Chondrocyte (in vitro differentiated cells): ENCODE measurements around the gene LAG3. TPM values are rescaled to one million over a fixed set of nuclear protein-coding genes. Genes with fewer than 3 reads are reported as not detected.

Experiments used
- DNase-seq: peaks from one replicate; pipeline ENCODE4 v3.0.0; 2021; ENCODE audit warnings: mixed read lengths, low spot score
- H3K27ac Mint-ChIP-seq: one replicate; pipeline ENCODE4 v1.8.0; 2021; ENCODE audit warnings: mild to moderate bottlenecking, moderate library complexity, mixed read lengths; ENCODE audit not compliant: unreplicated experiment
- H3K27me3 Mint-ChIP-seq: 2 replicates; pipeline ENCODE4 v1.8.0; 2021; ENCODE audit warnings: low read depth, mixed read lengths
- H3K36me3 Mint-ChIP-seq: 2 replicates; pipeline ENCODE4 v1.8.0; 2021; ENCODE audit warnings: low read depth, mixed read lengths
- H3K4me1 Mint-ChIP-seq: 2 replicates; pipeline ENCODE4 v1.8.0; 2021; ENCODE audit warnings: low read depth, mild to moderate bottlenecking, mixed read lengths
- H3K4me3 Mint-ChIP-seq: one replicate; pipeline ENCODE4 v1.8.0; 2021; ENCODE audit warnings: mild to moderate bottlenecking, moderate library complexity, mixed read lengths; ENCODE audit not compliant: unreplicated experiment
- H3K9me3 Mint-ChIP-seq: 2 replicates; pipeline ENCODE4 v1.8.0; 2021; ENCODE audit warnings: low read depth, mixed read lengths
- CTCF ChIP-seq: fragments of 200-600 bp; sonication (generic); IDR thresholded peaks from 2 replicates; pipeline ENCODE4 v1.5.0; 2021; ENCODE audit warnings: antibody characterized with exemption, mild to moderate bottlenecking, moderate library complexity
- total RNA-seq: library from RNA; stranded (reverse); gene quantifications from 3 replicates; pipeline ENCODE4 v1.2.1, GENCODE V29; 2021

The LAG3 gene
- total RNA-seq, 1 donor from 2014 or later, result 1.0 TPM

GRCh38 chr12:6778574-6779550 lies 6.5 kb downstream of the LAG3 start:
- DNase-seq, result no peak
- TF ChIP-seq CTCF, result peak; percentile 98
- Mint-ChIP-seq H3K9me3 (no peaks in the 10 kb centered on the region), H3K4me1 (peaks cover 15% of the 10 kb centered on the region), H3K4me3 (peak overlapping the region; percentile 76), H3K27me3 (no peaks in the 10 kb centered on the region), H3K27ac (peak overlapping the region; percentile 84), H3K36me3 (peaks cover 7% of the 10 kb centered on the region)

- no peak overlapping the region for H3K4me3 Mint-ChIP-seq
- no peaks in the 10 kb centered on the region for H3K9me3 Mint-ChIP-seq
- no peak overlapping the region for H3K27ac Mint-ChIP-seq
Measured at GRCh38 chr12:6779708-6780432, 7.5 kb downstream of the LAG3 start.

GRCh38 chr12:6780573-6780972 lies 8.3 kb downstream of the LAG3 start:
- DNase-seq, result no peak
- H3K36me3 Mint-ChIP-seq, result peaks cover 1% of the 10 kb centered on the region
- H3K4me1 Mint-ChIP-seq, result peaks cover 15% of the 10 kb centered on the region
- H3K27ac Mint-ChIP-seq, result no peak overlapping the region
- TF ChIP-seq CTCF, result no peak
- no peaks in the 10 kb centered on the region for H3K27me3 Mint-ChIP-seq
- H3K9me3 Mint-ChIP-seq, result no peaks in the 10 kb centered on the region
- no peak overlapping the region for H3K4me3 Mint-ChIP-seq

More at GRCh38 chr12:6779708-6780432, 7.5 kb downstream of the LAG3 start:
- DNase-seq, result no peak
- Mint-ChIP-seq H3K4me1 (peaks cover 15% of the 10 kb centered on the region), H3K27me3 (no peaks in the 10 kb centered on the region), H3K36me3 (peaks cover 5% of the 10 kb centered on the region)
- TF ChIP-seq CTCF, result no peak

- DNase-seq, result no peak
- H3K27ac Mint-ChIP-seq, result no peak overlapping the region
- H3K27me3 Mint-ChIP-seq, result no peaks in the 10 kb centered on the region
- no peaks in the 10 kb centered on the region for H3K36me3 Mint-ChIP-seq
- no peak for TF ChIP-seq CTCF
- no peaks in the 10 kb centered on the region for H3K9me3 Mint-ChIP-seq
- H3K4me3 Mint-ChIP-seq, result no peak overlapping the region
- peaks cover 15% of the 10 kb centered on the region for H3K4me1 Mint-ChIP-seq
Measured at GRCh38 chr12:6782119-6782518, 9.8 kb downstream of the LAG3 start.

GRCh38 chr12:6782850-6783566 lies 10.7 kb downstream of the LAG3 start:
- Mint-ChIP-seq H3K36me3 (no peaks in the 10 kb centered on the region), H3K27ac (no peak overlapping the region), H3K9me3 (no peaks in the 10 kb centered on the region), H3K4me3 (no peak overlapping the region), H3K27me3 (no peaks in the 10 kb centered on the region), H3K4me1 (peaks cover 14% of the 10 kb centered on the region)
- TF ChIP-seq CTCF, result no peak
- no peak for DNase-seq
